Psoas muscle (tissue), 8 donors: ENCODE data around the gene PRRG3. TPM values are rescaled to one million over a fixed set of nuclear protein-coding genes. Genes with fewer than 3 reads are reported as not detected.

ENCODE experiments used
- ATAC-seq, 4 donors: fragments of 200-7000 bp; cut with Tn5 transposase; one replicate each; pipeline ENCODE4 v1.9.1; 2020; ENCODE audit warnings: moderate library complexity in 3 of 4, mild to moderate bottlenecking in 2 of 4
- DNase-seq, 2 donors: peaks; one replicate each; pipeline ENCODE4 v3.0.0-alpha.2; 2020
- H3K27ac ChIP-seq: fragments of 200-600 bp; one replicate; pipeline ENCODE4 v1.8.0; 2022
- H3K27me3 ChIP-seq, 3 donors: fragments of 200-600 bp in 1 of 3; one replicate each; pipeline versions ENCODE4 v1.6.1 to v1.8.0; 2013 to 2022; ENCODE audit warnings: low read length in 2 of 3, mild to moderate bottlenecking in 2 of 3, moderate library complexity in 1 of 3; ENCODE audit not compliant: insufficient read depth in 3 of 3
- H3K36me3 ChIP-seq, 2 donors: fragments of 200-600 bp in 1 of 2; one replicate each; pipeline versions ENCODE4 v1.6.1 to v1.8.0; 2013 to 2022; ENCODE audit warnings: low read depth in 1 of 2, mild to moderate bottlenecking in 1 of 2, moderate library complexity in 1 of 2; ENCODE audit not compliant: insufficient read depth in 1 of 2
- H3K4me1 ChIP-seq: fragments of 200-600 bp; one replicate; pipeline ENCODE4 v1.8.0; 2022
- H3K4me3 ChIP-seq: fragments of 200-600 bp; one replicate; pipeline ENCODE4 v1.8.0; 2022; ENCODE audit warnings: mild to moderate bottlenecking
- H3K9me3 ChIP-seq: fragments of 200-600 bp; one replicate; pipeline ENCODE4 v1.8.0; 2022
- CTCF ChIP-seq: fragments of 200-600 bp; IDR thresholded peaks from one replicate; pipeline ENCODE4 v1.8.0; 2022; ENCODE audit warnings: antibody characterized with exemption
- WGBS, 3 donors: extraction: QIAGEN DNeasy Blood & Tissue Kit; methylation state at CpG; one replicate each; pipeline versions ENCODE4 v1.1.6 to v1.1.7; 2013; 5-methylcytosine and 5-hydroxymethylcytosine counted together
- intact Hi-C, 2 donors: fragments of 100-400 bp; cut with DNase I; formaldehyde crosslinking; loops; one replicate each; pipeline versions ENCODE4 v1.11.0 to v1.14.2; 2022
- polyA plus RNA-seq, 3 donors: library from polyadenylated mRNA; stranded (reverse); fragments of 200-250 nt; gene quantifications; one replicate each; pipeline ENCODE4 v1.2.3, GENCODE V29; 2013
- total RNA-seq, 4 donors: library from RNA; stranded (reverse); fragmentation: NEBNext Ultra II Directional in 2 of 4; extraction: Animal tissue kit (Norgen Biotek cat#: 25700) in 2 of 4; gene quantifications; one replicate each; pipeline versions ENCODE4 v1.2.1 to v1.2.4, GENCODE V29; 2021 to 2023
- donor health status: healthy with polysubstance abuse.
- donor health status: DM: no; HTN: no; CAD: no; lungs with moderate emphysema.
- donor health status: Bipolar disorder and iron deficiency.
- donor health status: healthy.
- donor health status: DM: yes; HTN: yes; CAD: no.
- donor health status: DM: no; HTN: no; CAD: no.
- donor health status: DM: no; HTN: no; CAD: no.
- donor health status: DM: yes; HTN: yes; CAD: no.

Gene PRRG3
- total and polyA plus RNA-seq, 7 donors, result 0.06 to 1.7 (median 0.32) TPM

- Histone ChIP-seq H3K27ac (no peak overlapping the region), H3K27me3 (peaks cover 0 to 3% (median 0%) of the 10 kb centered on the region in 3 donors), H3K9me3 (no peaks in the 10 kb centered on the region), H3K4me3 (no peak overlapping the region), H3K4me1 (no peaks in the 10 kb centered on the region), H3K36me3 (no peaks in the 10 kb centered on the region)
- intact Hi-C loops, result no loop called here
- 35 to 41% (median 37%) methylated on average over 4 to 7 of the region's 7 CpGs for WGBS, 3 donors
- TF ChIP-seq CTCF, result no peak
- DNase-seq, result no peak
- ATAC-seq, result no peak
These were observed 29.5 kb downstream of the PRRG3 start for GRCh38 chrX:151724563-151725337.

GRCh38 chrX:151725338-151725614 lies 30.0 kb downstream of the PRRG3 start:
- no peak for DNase-seq
- no peak for ATAC-seq
- no peaks in the 10 kb centered on the region for H3K9me3 ChIP-seq

GRCh38 chrX:151726751-151727150 lies 31.5 kb downstream of the PRRG3 start:
- peaks cover 0 to 3% (median 0%) of the 10 kb centered on the region in 3 donors for H3K27me3 ChIP-seq
- H3K4me1 ChIP-seq, result no peaks in the 10 kb centered on the region
- WGBS, 3 donors, result 61 to 90% (median 88%) methylated on average over 2 to 5 of the region's 5 CpGs
- no peaks in the 10 kb centered on the region for H3K36me3 ChIP-seq
- H3K4me3 ChIP-seq, result no peak overlapping the region
- no peak for ATAC-seq
- no peak overlapping the region for H3K27ac ChIP-seq
- intact Hi-C loops, result no loop called here
- H3K9me3 ChIP-seq, result no peaks in the 10 kb centered on the region
- no peak for DNase-seq
- TF ChIP-seq CTCF, result no peak

More at GRCh38 chrX:151725338-151725614, 30.0 kb downstream of the PRRG3 start:
- no peak for TF ChIP-seq CTCF
- Histone ChIP-seq H3K36me3 (no peaks in the 10 kb centered on the region), H3K27me3 (peaks cover 0 to 3% (median 0%) of the 10 kb centered on the region in 3 donors), H3K4me1 (no peaks in the 10 kb centered on the region), H3K27ac (no peak overlapping the region), H3K4me3 (no peak overlapping the region)
- WGBS, 3 donors, result 0 to 78% (median 32%) methylated on average over 1 of the region's 1 CpG
- intact Hi-C loops, result no loop called here

GRCh38 chrX:151727346-151727745 lies 32.1 kb downstream of the PRRG3 start:
- WGBS, 3 donors, result 77 to 91% (median 84%) methylated on average over 4 of the region's 4 CpGs
- no peak for ATAC-seq
- intact Hi-C loops, result no loop called here

More at GRCh38 chrX:151727346-151727745, 32.1 kb downstream of the PRRG3 start:
- Histone ChIP-seq H3K27me3 (peaks cover 0 to 3% (median 0%) of the 10 kb centered on the region in 3 donors), H3K9me3 (no peaks in the 10 kb centered on the region), H3K36me3 (no peaks in the 10 kb centered on the region), H3K27ac (no peak overlapping the region), H3K4me1 (no peaks in the 10 kb centered on the region), H3K4me3 (no peak overlapping the region)
- DNase-seq, result no peak
- TF ChIP-seq CTCF, result no peak
